Activated gamma-delta T cell treated with Interleukin-2 at 50 U/mL for 16 hours (primary cell): ENCODE measurements around the gene PSMB7.

ENCODE experiments used
- DNase-seq: peaks from one replicate; pipeline ENCODE4 v3.0.0-alpha.2; 2020

The PSMB7 gene

GRCh38 chr9:124355039-124355940 is 60.0 kb downstream of the PSMB7 start:
- DNase-seq = no peak

- DNase-seq = no peak
Measured at GRCh38 chr9:124354346-124355038, 60.8 kb downstream of the PSMB7 start.

GRCh38 chr9:124353811-124354274 is 61.4 kb downstream of the PSMB7 start:
- no peak for DNase-seq

GRCh38 chr9:124353166-124353768 is 62.0 kb downstream of the PSMB7 start:
- no peak for DNase-seq

DNA sequence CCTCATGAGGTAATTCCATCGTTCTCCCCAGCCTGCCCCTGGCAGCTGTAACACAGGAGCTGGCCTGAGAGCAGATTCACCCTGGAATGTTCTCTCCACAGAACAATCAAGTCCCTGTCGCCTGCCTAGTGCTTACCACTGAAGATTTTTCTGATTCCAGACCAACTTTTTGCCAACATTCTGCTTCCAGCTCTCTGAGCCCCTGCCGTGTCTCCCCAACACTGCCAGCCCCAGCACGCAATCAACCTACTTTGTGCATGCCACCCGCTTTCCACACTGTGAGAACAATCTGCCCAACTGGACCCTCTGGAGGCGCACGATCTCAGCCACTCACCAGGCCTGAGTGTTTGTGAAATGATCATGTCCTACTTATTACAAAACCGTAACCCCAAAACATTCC is 62.6 kb downstream of the PSMB7 start:
- DNase-seq = no peak

DNA sequence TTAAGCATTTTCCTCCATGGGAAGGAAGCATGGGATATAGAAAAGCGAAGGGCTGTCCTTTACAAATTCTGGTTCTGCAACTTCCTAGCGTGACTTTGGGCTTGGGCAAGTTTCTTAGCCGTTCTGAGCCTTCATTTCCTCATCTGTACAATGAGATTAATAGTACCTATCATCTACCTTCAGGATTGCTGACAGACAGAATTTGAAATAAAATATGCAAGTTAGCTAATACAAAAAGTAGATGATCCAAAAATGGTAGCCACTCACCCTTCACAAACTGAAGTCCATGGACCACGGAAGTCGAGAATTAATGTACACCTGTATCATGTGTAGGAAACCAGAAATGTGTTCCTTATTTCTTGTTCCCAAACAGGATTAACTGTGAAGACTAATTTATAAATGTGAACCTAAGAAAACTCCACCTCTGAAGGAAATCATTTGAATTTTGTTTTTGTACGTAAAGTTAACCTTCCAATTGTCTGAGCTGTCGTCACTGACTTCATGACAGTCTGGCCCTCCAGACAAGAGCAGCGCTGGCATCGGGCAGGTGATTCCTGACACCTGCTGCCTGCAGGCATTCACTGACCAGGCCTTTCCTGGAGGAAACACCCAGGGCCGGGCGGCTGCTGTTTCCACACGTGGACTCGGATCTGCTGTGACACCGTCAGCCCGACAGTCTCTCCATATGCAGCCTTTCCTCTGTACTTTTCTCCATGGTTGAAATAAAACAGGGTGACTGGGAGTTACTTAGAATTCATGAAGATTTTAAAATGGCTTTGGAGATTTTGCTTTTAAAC is 63.4 kb downstream of the PSMB7 start:
- DNase-seq = no peak

DNA sequence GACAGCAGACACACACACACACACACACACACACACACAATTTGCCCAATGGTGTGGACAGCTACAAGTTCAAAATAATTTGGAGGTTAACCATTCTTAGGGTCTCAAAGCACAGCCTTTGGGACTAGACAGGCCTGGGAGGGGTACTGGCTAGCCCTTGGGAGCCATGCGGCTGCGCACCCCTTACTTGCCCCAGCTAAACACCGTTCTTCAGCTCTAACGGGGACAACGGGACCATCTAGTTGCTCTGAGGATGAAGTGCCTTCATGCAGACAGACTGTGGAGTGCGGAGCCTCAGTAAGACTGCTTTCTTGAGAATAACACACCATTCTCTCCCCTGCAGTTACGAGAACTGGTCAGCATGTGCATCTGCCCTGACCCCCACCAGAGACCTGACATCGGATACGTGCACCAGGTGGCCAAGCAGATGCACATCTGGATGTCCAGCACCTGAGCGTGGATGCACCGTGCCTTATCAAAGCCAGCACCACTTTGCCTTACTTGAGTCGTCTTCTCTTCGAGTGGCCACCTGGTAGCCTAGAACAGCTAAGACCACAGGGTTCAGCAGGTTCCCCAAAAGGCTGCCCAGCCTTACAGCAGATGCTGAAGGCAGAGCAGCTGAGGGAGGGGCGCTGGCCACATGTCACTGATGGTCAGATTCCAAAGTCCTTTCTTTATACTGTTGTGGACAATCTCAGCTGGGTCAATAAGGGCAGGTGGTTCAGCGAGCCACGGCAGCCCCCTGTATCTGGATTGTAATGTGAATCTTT is 64.6 kb downstream of the PSMB7 start:
- no peak for DNase-seq

- no peak for DNase-seq
Measured at GRCh38 chr9:124349675-124350493, 65.4 kb downstream of the PSMB7 start.

DNA sequence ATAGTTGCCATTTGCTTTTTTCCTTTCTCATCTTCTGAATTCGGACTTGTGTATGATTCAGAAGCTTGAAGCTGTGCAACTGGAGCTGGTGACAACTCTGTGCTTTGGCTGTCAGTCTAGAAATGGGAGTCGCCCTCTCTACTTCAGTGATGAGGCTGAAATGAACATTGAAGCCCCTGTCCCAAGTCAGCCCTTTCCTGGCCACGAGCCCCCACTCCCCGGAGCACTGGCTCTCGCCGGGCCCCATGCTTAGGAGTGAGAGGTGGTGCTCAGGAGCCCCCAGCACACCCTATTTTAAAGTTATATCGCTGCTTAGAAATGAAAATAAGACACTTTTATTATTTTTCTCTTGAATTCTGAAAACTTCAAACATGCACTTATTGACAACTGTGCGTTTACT is 66.0 kb downstream of the PSMB7 start:
- no peak for DNase-seq

DNA sequence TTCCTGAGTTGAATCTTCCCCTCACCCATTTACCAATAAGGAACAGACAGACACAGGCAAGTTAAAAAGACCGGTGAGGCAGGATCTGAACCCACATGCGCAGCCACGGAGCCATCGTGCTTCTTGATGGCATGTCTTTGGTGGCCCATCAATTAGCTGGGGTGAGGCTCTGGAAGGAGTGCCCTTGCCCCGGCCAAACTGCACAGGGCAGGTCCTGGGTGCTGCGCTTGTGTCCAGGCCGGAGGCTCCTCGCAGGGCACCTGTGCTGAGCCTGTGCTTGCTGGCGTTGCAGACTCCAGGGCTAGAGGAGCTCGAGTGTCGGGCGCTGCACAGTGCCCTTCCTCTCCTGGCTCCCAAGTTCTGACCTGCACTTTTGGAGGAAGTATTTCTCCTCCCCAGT is 66.4 kb downstream of the PSMB7 start:
- DNase-seq = no peak

DNA sequence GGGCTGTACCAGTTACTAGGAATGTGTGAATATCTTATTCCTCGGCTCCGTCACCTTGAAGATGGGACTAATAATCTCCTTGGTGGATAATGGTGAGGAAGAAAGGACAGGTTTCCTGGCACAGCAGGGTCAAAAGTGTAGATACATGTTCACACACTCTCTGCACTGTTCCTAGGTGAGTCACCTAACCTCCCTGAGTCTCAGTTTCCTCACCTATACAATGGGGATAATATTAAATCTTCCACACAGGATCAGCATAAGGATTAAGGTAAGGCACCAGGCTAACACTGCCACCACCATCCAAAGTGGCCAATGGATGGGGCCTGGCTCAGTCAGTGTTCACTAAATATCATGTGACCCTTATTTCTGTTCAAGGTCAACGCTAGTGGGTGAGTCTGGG is 66.9 kb downstream of the PSMB7 start:
- no peak for DNase-seq

DNA sequence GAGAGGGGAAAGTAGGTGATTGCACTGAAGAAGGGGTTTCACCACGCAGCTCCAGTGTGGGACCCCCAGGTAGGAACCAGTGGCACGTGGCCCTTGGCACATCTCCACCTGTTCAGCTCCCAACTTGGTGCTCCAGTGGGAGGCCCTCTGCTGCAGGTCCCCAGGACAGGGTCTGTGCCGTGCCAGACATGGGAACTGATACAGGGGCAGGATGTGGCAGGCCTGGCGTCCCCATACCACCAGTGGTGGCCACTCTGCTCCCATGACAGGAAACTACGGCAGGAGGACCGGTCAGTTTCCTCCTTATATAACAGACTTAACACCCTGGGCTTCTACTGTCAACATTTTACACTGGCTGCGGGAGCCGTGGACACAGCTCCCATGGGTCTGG is 67.3 kb downstream of the PSMB7 start:
- DNase-seq = no peak

- DNase-seq = no peak
Measured at GRCh38 chr9:124347206-124347967, 67.9 kb downstream of the PSMB7 start.

- DNase-seq = no peak
Measured at GRCh38 chr9:124346347-124347163, 68.7 kb downstream of the PSMB7 start.

DNA sequence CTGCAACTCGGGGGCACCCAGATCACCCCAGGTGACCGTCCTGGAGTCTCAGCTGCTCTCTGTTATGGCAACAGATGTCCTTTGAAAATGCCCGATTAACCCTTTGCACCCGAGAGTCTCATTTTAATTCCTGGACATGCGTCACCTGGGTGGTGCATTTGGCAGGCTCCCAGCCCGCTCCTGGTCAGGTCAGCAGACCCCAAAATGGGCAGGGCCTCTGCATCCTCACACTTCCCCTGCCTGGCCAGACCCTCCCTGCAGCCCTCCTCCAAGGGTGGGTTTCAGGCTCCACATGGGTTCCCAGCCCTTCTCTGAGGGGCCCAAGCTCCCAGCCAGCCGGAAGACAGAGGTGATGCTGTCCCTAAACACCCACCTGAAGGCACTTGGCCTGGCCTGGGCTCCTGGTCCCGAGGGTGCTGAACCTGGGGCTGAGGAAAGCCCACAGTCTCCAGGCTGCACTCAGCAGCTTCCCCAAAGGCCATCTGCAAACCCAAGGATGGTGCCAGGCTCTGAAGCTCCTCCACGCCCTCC is 69.4 kb downstream of the PSMB7 start:
- DNase-seq = no peak

DNA sequence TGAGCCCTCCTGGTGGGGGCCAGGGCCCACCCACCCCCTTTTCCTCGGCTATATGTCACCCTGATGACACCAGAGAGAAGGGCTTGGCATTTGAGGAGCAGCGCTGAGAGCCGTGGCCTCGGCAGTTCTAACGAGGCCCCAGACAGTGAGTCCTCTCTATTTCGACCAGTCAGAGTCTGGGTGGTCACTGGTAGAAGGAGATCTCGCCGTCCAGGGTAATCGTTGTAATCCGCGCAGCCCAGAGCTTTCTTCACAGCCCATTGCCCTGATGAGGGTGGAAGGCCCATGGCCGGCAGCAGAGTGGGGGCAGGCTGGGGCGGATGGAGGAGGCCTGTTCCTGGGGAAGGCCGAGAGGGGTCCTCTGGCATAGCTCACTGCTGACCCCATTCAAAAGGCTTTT is 70.2 kb downstream of the PSMB7 start:
- no peak for DNase-seq

DNA sequence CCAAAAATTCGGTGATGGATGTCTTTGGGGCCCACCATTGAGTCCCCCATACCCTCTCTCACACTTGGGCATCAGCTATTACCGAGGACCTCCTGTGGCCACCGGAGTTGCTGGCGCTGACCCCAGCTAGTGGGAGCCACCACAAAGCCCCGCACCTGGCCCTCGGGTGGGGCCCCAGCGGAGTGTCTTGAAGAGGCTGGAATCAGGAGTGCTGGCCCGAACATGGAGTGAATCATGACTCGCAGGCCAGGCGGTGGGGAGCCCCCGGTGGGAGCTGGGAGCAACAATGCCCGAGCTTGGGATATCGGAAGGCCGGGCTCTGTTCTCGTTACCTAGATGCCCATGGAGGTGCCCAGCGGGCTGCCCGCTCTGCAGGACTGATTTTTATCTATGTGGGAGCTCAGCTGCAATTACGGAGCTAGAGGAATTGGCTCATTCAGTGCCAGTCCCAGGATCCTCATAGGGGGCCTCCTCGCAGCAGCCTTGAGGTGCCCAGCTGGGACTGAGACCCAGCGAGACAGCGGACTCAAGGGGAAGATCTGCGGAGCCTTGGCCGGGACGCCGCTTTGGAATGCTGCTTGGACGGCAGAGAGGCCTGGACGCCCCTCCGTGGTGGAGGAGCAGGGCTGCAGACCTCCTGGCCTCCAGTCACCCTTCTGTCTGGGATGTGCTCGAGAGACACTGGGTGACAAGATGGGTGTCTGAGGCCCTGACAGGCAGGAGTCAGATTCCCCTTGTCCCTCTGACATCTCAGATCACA is 70.8 kb downstream of the PSMB7 start:
- no peak for DNase-seq

- DNase-seq = no peak
Measured at GRCh38 chr9:124343533-124344290, 71.5 kb downstream of the PSMB7 start.
